ENCODE results near the gene TMA16. TPM values are rescaled to one million over a fixed set of nuclear protein-coding genes. Genes with fewer than 3 reads are reported as not detected.
A peak's percentile ranks its signal among the peaks of the same experiment; 100 is the strongest.
"Not testable (repeated sequence)": the region's sequence is repeated elsewhere in the genome, so short reads cannot be mapped to it uniquely, and the experiment has no call there.

Gene TMA16
- 7.3 TPM for total RNA-seq

DNA sequence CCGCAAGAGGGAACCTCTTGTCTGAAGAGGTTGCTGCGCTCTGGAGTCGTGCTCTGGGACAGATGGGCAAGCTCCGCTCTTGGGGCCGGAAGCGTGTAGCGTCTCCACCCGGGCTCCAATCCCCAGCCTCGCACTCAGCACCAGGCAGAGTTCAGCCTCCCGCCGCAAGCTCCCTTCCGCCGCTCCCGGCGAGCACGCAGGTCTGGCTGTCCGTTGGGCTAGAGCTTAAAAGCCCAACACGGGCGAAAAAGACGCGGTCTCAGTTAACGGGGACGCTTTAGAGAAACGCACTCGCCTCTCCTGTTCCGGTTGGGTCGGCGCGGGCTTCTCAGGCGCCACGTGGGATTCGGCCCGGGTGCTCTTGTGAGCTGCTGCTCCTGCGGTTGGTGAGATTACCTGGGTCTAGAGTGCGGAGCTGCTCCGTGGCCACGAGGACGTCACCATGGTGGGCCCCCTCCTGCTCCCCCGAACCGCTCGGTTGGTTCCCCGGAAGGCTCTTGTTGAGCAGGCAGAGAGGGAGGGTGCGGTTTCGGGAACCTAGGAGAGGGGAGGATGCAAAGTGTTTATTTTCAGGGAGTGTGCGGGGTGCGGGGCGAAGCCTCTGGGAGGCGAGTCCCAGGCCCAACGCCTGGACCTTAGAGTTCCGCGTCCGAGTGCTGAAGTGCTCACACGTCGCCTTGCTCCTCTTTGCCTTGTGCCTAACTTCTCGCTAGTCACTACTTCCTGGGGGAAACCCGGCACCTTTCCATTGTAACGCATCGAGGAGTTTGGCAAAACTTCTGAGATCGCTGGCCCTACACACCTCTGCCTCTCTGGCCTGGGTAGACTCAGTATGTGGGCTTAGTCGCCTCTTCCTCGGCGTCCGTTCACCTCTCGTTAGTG lies at the start of gene TMA16:
TMA16 (plus strand) TSS at position 331 of the 882 bp plus-strand sequence; CDS start at position 443, 112 bp downstream.
- ATAC-seq, result peak; percentile 93

DNA sequence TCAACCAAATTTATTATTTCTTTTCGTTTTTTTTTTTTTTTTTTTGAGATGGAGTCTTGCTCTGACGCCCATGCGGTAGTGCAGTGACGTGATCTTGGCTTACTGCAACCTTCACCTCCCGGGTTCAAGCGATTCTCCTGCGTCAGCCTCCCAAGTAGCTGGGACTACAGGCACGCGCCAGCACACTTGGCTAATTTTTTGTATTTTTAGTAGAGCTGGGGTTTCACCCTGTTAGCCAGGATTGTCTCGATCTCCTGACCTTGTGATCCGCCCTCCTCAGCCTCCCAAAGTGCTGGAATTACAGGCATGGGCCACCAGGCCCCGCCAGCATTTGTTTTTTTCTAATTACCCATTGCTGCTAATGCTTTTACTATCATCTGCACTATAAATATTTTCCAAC lies 47.5 kb upstream of the TMA16 start:
- not testable (repeated sequence) for ATAC-seq; DNase-seq (ENCODE audit: low spot score)

More for the DNA sequence above, at the start of gene TMA16:
- DNase-seq (ENCODE audit: low spot score), result peak; percentile 84

DNA sequence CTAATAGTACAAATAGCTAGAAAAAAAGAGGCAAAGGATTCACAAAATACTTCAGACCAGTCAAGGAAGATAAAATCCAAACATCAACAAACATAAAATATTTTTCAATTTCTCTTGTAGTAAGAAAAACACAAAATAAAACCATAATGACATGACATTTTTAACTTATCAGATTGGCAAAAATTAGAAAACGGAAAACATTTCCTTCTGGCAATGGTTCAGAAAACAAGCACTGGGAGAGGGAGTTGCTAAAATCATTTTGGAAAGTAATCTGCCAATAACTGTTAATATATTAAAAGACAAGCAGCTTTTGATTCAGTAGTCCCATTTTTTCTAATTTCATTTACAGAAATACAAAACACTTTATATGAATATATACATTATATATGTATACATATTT lies 47.0 kb upstream of the TMA16 start:
- ATAC-seq (no peak), DNase-seq (ENCODE audit: low spot score) (no peak)

DNA sequence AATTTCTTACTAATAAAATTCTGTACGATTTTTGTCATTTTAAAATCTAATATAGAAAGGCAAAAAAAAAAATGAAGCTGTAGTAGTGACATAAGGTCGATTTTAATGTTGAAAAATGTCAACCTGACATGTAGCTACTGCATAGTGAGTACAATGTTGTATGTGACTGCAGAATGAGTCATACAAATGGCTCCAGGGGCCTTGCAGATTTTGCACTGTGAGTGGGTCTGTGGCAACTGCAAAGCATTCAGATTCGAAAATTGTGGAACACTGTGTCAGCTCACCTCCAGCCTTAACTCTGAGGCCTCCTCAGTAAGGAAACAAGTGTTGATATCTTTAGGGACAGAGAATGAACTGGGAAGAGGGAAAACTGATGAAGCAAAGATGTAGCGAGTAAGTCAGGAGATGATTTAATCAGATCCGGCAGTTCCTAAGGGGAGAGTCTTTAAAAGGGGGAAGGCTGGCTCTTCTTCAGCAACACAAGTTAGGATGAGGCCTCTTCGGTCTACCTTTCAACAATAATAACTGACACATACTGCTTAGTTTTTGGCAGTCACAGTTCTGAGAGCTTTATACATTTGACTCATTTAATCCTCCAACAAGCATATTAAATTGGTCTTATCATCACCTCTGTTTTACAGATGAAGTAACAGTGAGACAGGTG lies 45.8 kb upstream of the TMA16 start:
- no peak for ATAC-seq
- DNase-seq (ENCODE audit: low spot score), result no peak

DNA sequence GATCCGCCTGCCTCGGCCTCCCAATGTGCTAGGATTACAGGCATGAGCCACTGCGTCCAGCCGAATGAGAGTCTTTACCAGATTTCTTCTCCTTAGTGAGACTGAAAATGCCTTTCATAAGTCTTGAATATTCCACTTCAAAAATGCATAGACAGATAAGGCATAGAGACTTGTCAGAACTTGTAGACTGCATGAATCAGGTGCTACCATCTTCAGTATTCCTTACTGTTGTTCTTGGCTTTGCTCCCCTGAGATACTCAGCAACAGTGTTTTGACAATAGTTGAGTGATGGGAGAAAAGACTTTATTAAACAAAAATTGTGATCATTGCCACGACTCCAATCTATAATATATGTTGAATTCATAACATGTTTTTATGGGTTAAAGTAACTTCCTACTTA lies 31.9 kb upstream of the TMA16 start:
- DNase-seq (ENCODE audit: low spot score) (no peak), ATAC-seq (no peak)

DNA sequence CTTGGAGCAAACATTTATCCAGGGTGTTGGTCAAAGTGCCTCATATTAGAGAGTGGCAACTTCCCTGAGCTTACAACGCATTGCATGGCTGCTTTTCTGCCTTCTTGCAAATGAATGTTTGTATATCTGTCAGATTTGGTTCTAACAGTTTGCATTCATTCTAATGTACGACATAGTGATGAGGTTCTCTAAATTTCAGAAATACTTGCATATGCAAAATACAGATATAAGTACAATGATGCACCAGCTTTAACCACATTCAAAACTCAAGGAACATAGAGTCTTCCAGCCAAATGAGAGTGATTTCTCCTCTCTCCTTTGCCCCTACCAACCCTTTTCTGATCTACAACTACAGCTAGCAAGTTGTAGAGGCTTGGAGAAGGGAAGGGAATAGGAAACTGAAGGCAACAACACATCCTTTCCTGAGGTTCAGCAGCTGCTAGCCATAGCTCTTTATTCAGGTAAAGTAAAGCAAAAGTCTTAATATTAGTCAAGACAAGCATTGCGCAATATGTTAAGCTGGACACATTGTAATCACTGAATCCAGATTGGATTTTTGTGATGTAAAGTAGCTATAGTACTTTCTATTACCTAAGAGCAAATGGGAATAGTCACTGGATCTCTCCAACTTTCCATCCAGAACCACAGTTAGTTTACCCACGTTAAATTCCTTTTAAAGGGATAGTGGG lies 27.3 kb upstream of the TMA16 start:
- DNase-seq (ENCODE audit: low spot score) (no peak), ATAC-seq (no peak)

DNA sequence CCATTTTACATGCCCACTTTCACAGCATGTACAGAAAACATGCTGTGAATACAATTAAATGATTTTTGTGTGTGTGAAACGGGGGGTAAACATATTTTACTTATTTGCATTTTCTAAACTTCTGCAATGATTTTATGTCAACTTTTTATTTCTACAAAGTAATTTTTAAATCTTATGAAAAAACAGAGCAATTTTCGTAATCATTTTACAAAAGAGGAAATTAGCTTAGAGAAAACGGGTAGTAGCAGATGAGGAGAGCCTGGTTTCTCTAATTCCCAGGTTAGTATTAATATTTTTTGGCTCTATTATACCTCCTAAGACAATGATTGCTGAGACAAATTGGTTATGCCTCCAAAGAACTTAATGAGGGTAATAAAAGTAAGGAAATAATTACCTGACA lies 24.1 kb upstream of the TMA16 start:
- no peak for ATAC-seq
- DNase-seq (ENCODE audit: low spot score), result no peak

DNA sequence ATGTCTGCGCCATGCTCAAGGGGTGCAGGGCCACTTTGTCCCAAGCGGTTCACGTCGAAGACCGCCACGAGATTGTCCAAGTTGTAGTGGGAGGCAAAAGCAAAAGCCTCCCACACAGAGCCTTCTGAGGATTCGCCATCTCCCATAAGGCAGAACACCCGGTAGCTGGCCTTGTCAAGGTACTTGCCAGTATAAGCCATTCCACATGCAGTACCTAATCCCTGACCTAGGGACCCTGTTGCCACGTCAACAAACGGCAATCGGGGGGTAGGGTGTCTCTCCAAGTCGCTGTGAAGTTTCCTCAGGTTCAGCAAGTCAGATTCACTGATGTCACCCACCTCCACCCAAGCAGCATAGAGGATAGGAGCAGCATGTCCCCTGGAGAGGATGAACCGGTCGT lies 21.4 kb upstream of the TMA16 start:
- no peak for ATAC-seq

DNA sequence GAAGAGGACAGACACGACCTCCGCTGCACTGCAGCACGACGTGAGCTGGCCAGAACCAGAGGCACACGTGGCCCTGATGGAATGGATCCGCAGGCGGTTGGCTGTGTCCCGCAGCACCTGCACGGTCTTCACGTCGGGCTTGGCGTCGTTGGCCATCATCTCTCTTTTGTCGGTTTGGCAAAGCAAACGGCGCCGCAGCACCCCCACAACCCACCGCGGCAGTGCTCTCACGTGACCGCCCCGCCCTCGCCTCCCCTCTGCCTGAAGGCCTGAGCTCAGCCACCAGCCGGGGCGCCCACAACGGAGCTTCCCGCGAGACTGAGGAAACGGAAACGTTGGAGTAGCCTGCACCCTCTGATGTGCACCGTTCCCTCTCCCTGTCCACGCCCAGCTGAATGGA lies 20.9 kb upstream of the TMA16 start, which contains the start of gene TKTL2:
TKTL2 (minus strand) TSS at position 179 of the 400 bp plus-strand sequence; CDS start at position 159, 20 bp downstream.
- ATAC-seq (no peak), DNase-seq (ENCODE audit: low spot score) (no peak)

More for the DNA sequence above, 21.4 kb upstream of the TMA16 start:
- no peak for DNase-seq (ENCODE audit: low spot score)

DNA sequence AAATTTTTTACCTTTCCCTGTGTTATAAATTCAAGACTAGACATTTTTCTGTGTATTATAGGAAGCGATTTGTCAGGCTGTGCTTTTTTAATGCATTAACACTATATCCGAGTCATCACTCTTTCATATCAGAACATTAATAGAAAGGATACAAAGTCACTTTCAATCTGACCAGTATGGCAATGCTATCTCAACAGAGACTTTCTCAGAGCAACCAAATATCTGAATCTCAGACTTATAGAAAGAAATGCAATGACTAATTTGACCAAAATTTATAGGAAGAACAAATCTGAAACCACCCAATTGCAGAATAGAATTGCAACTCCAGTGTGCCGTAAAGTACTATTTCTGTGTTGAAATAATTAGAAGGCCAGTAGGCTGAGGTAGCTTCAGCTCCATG lies 20.5 kb upstream of the TMA16 start:
- no peak for DNase-seq (ENCODE audit: low spot score)
- ATAC-seq, result no peak

DNA sequence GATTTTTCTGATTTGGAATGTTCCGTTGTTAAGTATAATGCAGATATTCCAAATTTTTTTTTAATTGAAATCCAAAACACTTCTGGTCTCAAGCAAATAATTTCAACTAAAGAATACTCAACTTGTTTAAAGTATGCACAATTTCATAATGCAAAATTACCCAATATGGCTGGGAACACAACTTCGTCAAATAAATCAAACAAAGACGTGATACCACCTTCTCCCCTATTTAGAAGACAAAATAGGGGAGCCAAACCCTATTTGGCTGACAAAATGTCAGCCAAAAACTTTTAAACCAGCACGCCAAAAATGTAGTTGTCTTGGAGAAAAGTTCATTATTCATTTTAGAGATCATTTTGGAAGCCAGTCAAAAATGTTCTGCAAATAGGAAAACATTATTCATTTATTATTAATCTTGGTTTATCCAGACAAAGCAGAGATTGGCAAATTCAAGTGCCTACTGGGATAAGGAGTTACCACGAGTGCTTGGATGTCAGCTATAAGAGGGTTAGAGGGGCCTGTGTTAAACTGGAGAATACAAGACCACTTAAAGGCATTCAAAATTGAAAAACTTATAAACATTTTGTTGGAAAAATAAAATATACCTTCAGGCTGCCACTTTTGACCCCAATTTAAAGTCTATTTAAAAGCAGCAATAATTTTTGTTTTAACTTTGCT lies 17.6 kb upstream of the TMA16 start:
- ATAC-seq (no peak), DNase-seq (ENCODE audit: low spot score) (no peak)

DNA sequence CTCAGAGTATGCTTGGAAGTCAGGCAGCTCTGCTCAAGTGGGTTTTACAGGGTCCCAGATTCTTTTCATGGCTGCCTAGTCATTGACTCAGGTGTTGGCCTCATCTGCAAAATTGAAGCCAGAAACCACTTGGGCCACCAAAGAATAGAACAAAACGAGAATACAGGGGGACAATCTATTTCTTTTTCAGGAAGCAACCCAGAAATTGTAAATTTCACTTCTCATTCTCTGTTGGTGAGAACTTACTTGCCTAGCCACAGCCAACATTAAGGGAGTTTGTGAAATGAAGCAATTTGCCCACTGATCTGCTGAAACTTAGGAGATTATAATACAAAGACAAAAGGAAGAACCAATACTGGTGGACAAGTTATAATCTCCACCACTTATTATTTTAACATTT lies 12.3 kb upstream of the TMA16 start:
- ATAC-seq (no peak), DNase-seq (ENCODE audit: low spot score) (no peak)

DNA sequence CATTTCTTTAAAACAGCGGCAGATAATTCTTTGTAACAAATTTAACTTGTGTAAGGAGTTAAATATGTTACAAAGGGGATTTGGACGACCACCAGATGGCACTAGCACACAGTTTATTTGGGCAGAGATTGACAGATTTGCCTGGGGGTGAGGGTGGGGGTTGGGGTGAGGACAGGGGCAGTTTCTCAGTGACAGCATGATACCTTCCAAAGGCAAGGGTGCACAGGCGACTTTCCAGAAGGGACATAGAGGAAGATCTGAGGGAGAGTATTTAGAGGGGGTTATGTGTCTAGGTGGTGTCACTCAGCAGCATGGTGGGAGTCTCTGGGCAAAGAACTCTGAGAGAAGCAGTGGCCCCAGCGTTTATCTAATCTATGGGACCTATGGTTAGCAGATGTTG lies 9.6 kb upstream of the TMA16 start:
- no peak for DNase-seq (ENCODE audit: low spot score)
- ATAC-seq, result peak; percentile 58

DNA sequence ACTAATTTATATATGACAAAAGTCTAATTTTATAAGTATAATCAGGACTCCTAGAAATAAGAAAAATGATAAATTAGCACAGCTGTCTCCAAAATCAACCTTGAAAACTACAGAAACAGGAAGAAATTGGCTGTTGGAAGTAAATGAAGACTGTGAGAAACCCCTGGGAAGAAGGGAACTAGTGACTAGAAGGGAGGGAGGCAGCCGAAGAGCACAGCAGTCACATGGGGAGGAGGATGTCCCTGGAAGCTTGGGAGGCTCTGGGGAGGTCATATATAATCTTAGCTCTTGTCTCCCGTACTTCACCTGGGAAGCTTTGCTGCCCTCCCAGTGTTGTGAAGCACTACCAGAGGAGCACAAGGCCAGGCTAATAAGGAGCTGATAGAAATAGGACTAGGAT lies 8.9 kb upstream of the TMA16 start:
- no peak for DNase-seq (ENCODE audit: low spot score)

DNA sequence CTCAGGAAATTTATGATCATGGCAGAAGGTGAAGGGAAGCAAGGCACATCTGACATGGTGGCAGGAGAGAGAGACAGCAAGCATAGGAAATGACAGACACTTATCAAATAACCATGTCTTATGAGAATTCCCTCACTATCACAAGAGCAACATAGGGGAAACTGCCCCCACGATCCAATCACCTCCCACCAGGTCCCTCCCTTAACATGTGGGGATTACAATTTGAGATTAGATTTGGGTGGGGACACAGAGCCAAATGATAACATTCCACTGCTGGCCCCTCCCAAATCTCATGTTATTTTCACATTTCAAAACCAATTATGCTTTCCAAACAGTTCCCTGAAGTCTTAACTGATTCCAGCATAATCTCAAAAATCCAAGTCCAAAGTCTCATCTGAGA lies 8.2 kb upstream of the TMA16 start:
- ATAC-seq, result no peak
- DNase-seq (ENCODE audit: low spot score), result no peak

More for the DNA sequence above, 8.9 kb upstream of the TMA16 start:
- no peak for ATAC-seq

DNA sequence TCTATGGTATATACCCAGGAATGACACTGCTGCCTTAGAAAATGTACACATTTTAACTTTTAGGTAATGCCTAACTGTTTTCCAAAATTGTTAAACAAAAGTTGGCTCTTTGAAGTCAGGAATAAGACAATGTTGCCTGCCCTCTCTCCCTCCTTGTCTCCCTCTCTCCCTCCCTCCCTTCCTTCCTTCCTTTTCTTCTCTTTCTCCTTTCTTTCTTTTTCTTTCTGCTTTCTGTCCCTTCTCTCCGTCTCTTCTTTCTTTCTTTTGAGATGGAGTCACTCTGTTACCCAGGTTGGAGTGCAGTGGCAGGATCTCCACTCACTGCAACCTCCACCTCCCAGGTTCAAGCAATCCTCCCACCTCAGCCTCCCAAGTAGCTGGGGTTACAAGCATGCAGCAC lies 4.6 kb upstream of the TMA16 start:
- DNase-seq (ENCODE audit: low spot score) (no peak), ATAC-seq (no peak)

DNA sequence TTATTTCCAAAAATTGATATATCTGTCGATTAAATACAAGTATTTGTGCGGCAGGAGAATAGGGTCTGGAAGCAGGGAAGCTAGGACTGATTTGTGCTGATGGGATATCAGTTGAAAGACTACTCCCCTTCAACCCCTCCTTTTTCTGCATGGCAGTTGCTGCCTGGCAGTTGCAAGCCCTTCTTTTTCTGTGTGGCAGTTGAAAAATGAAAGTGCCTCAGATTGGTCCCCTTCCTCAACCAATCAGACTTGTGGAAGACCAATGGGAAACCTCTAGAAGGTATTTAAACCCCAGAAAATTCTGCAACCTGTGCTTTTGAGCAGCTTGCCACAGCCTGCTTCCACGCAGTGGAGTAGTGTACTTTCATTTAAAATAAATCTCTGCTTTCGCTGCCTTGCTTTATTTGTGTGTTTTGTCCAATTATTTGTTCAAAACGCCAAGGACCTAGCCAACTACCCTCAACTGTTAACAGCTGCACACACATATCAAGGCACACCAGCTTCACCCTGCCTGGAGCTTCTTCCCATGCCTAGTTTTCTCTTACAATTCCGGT lies 1.5 kb upstream of the TMA16 start:
- ATAC-seq, result no peak

DNA sequence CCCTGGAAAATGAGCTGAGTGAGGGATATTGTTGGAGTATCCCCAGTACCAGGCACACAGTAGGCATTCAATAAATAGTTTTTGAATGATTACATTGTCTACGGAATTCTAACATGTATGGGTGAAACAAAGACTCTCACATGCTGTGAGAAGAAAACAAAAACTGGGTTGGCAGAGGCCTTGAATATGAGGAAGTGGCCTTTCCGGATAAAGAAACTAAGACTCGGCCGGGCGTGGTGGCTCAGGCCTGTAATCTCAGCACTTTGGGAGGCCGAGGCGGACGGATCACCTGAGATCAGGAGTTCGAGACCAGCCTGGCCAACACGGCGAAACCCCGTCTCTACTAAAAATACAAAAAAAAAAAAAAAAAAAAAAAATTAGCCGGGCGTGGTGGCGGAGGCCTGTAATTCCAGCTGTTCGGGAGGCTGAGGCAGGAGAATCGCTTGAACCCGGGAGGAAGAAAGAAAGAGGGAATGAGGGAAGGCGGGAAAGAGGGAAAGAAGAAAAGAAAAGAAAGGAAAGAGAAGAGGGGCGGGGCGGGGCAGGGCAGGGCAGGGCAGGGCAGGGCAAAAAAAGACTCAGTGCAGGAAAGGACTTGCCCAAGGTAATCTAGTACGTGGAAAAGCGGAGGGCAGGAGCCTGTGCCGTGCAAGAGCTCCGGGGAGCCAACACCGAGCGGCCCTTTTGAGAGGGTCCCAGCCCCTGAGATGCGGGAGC lies 689 bp upstream of the TMA16 start:
- no peak for DNase-seq (ENCODE audit: low spot score)

More for the DNA sequence above, 1.5 kb upstream of the TMA16 start:
- DNase-seq (ENCODE audit: low spot score), result no peak

DNA sequence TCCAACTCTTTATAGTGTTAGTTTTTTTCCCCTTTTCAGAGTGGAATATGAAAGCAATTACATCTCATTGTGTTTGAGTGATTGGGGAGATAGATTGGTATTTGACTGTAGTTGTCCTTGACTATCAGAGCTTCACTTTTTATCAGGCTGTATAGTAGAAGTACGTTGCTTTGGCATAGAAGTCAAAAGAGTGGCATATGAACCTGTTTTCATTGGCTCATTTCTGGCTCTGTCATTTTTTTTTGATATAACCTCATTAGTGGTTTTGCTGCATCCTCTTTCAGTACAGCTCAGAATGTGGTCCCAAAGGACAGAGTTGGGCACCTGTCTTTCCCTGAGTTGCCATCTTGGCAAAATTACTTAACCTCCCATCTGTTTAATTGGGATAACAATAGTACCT lies 1.4 kb downstream of the TMA16 start:
- no peak for DNase-seq (ENCODE audit: low spot score)

More for the DNA sequence above, 689 bp upstream of the TMA16 start:
- ATAC-seq, result no peak

DNA sequence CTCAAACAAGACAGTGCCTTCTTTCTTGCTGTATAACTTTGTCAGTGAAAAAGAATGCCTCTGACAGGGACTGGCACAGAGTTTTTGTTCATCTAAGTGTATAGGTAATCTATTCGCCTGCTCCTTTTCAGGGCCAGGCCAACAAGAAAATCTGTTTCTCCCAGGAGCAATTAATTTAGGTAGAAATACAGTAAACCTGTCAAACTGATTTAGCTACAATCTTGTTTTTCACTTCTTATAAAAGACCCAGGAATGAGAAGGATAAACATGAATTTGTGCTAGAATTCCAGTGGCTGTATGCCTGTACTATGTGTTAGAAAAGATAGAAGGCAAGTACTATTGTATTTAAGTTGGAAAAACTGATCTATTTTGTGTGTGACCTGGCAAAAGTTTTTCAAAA lies 6.1 kb downstream of the TMA16 start:
- DNase-seq (ENCODE audit: low spot score) (no peak), ATAC-seq (no peak)

More for the DNA sequence above, 1.4 kb downstream of the TMA16 start:
- no peak for ATAC-seq
